Measurements from ENCODE around the gene RNF125.

The RNF125 gene

GRCh38 chr18:32018331-32019250 is at the start of gene RNF125 (continued):
- TF ChIP-seq, protein P1, sequence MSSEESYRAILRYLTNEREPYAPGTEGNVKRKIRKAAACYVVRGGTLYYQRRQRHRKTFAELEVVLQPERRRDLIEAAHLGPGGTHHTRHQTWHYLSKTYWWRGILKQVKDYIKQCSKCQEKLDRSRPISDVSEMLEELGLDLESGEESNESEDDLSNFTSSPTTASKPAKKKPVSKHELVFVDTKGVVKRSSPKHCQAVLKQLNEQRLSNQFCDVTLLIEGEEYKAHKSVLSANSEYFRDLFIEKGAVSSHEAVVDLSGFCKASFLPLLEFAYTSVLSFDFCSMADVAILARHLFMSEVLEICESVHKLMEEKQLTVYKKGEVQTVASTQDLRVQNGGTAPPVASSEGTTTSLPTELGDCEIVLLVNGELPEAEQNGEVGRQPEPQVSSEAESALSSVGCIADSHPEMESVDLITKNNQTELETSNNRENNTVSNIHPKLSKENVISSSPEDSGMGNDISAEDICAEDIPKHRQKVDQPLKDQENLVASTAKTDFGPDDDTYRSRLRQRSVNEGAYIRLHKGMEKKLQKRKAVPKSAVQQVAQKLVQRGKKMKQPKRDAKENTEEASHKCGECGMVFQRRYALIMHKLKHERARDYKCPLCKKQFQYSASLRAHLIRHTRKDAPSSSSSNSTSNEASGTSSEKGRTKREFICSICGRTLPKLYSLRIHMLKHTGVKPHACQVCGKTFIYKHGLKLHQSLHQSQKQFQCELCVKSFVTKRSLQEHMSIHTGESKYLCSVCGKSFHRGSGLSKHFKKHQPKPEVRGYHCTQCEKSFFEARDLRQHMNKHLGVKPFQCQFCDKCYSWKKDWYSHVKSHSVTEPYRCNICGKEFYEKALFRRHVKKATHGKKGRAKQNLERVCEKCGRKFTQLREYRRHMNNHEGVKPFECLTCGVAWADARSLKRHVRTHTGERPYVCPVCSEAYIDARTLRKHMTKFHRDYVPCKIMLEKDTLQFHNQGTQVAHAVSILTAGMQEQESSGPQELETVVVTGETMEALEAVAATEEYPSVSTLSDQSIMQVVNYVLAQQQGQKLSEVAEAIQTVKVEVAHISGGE (tag by site-specific recombination; conservative IDR thresholded peaks at IDR 0.05; ENCODE audit: low read depth) = peak; percentile 88
- peak; percentile 15; the same call in 1 of the 2 replicates for TF ChIP-seq ZNF610 (tag by site-specific recombination; IDR thresholded peaks at IDR 0.05; ENCODE audit: borderline replicate concordance)
- TF ChIP-seq ZNF10 (tag by site-specific recombination; IDR thresholded peaks at IDR 0.05) = peak; percentile 87
- no peak for TF ChIP-seq ZNF175 (tag by site-specific recombination; IDR thresholded peaks at IDR 0.05)
- peak; percentile 79 for TF ChIP-seq ZNF341 (tag by site-specific recombination; IDR thresholded peaks at IDR 0.05; ENCODE audit: low read depth)
- TF ChIP-seq SCRT2 (tag by site-specific recombination; IDR thresholded peaks at IDR 0.05) = no peak
- TF ChIP-seq ZBTB17 (tag by site-specific recombination; IDR thresholded peaks at IDR 0.05) = peak; percentile 87
- peak; percentile 61 for TF ChIP-seq CTCF (tag by site-specific recombination; IDR thresholded peaks at IDR 0.05)
- TF ChIP-seq KLF9 (tag by site-specific recombination; IDR thresholded peaks at IDR 0.05; ENCODE audit: low read depth) = peak; percentile 83
- TF ChIP-seq ZNF24 (tag by site-specific recombination; IDR thresholded peaks at IDR 0.05) = no peak; the same call in 1 of the 2 replicates
- no peak for TF ChIP-seq GLI2 (tag by site-specific recombination; IDR thresholded peaks at IDR 0.05; ENCODE audit: borderline replicate concordance, low read depth)
- TF ChIP-seq PBX3 (CRISPR knock-in tag; IDR thresholded peaks at IDR 0.05) = peak; percentile 80
- TF ChIP-seq ZNF2 (tag by site-specific recombination; IDR thresholded peaks at IDR 0.05) = 0 out of 2 replicates have a peak, but pooled peaks have one; percentile 18
- TF ChIP-seq, protein P2, sequence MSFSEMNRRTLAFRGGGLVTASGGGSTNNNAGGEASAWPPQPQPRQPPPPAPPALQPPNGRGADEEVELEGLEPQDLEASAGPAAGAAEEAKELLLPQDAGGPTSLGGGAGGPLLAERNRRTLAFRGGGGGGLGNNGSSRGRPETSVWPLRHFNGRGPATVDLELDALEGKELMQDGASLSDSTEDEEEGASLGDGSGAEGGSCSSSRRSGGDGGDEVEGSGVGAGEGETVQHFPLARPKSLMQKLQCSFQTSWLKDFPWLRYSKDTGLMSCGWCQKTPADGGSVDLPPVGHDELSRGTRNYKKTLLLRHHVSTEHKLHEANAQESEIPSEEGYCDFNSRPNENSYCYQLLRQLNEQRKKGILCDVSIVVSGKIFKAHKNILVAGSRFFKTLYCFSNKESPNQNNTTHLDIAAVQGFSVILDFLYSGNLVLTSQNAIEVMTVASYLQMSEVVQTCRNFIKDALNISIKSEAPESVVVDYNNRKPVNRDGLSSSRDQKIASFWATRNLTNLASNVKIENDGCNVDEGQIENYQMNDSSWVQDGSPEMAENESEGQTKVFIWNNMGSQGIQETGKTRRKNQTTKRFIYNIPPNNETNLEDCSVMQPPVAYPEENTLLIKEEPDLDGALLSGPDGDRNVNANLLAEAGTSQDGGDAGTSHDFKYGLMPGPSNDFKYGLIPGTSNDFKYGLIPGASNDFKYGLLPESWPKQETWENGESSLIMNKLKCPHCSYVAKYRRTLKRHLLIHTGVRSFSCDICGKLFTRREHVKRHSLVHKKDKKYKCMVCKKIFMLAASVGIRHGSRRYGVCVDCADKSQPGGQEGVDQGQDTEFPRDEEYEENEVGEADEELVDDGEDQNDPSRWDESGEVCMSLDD (tag by site-specific recombination; IDR thresholded peaks at IDR 0.05) = no peak
- no peak for TF ChIP-seq ZNF529 (tag by site-specific recombination; IDR thresholded peaks at IDR 0.05; ENCODE audit: insufficient replicate concordance)
- peak; percentile 98 for TF ChIP-seq ZBTB20 (tag by site-specific recombination; IDR thresholded peaks at IDR 0.05)
- TF ChIP-seq ZNF366 (tag by site-specific recombination; conservative IDR thresholded peaks at IDR 0.05) = peak; percentile 94
- TF ChIP-seq OVOL3 (tag by site-specific recombination; IDR thresholded peaks at IDR 0.05) = peak; percentile 21; the same call in 1 of the 2 replicates
- TF ChIP-seq ZNF639 (tag by site-specific recombination; IDR thresholded peaks at IDR 0.05) = no peak; the same call in 1 of the 2 replicates
- TF ChIP-seq, protein P3, sequence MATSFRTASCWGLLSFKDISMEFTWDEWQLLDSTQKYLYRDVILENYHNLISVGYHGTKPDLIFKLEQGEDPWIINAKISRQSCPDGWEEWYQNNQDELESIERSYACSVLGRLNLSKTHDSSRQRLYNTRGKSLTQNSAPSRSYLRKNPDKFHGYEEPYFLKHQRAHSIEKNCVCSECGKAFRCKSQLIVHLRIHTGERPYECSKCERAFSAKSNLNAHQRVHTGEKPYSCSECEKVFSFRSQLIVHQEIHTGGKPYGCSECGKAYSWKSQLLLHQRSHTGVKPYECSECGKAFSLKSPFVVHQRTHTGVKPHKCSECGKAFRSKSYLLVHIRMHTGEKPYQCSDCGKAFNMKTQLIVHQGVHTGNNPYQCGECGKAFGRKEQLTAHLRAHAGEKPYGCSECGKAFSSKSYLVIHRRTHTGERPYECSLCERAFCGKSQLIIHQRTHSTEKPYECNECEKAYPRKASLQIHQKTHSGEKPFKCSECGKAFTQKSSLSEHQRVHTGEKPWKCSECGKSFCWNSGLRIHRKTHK (tag by site-specific recombination; IDR thresholded peaks at IDR 0.05) = no peak
- no peak for TF ChIP-seq ZNF670 (tag by site-specific recombination; IDR thresholded peaks at IDR 0.05; ENCODE audit: low read depth)
- no peak for TF ChIP-seq ZBTB1 (tag by site-specific recombination; IDR thresholded peaks at IDR 0.05)
- TF ChIP-seq FEZF1 (tag by site-specific recombination; IDR thresholded peaks at IDR 0.05) = peak; percentile 29; the same call in 1 of the 2 replicates
- TF ChIP-seq ZNF704 (tag by site-specific recombination; IDR thresholded peaks at IDR 0.05) = no peak

All from HEK293 (cell line).